Mucosa of gallbladder (tissue), 1 donor: ENCODE data around the gene DGKK. TPM values are rescaled to one million over a fixed set of nuclear protein-coding genes. Genes with fewer than 3 reads are reported as not detected.
"Not testable (repeated sequence)": the region's sequence is repeated elsewhere in the genome, so short reads cannot be mapped to it uniquely, and the experiment has no call there.

Source experiments
- DNase-seq: peaks from one replicate; pipeline ENCODE4 v3.0.0-alpha.2; 2020; ENCODE audit warnings: low spot score
- total RNA-seq: library from RNA; stranded (reverse); gene quantifications from one replicate; pipeline ENCODE4 v1.2.1, GENCODE V29; 2021
- donor health status: DM: no; HTN: no; CAD: no.

DGKK gene
- total RNA-seq, 1 donor from 2014 or later, result not detected

DNA sequence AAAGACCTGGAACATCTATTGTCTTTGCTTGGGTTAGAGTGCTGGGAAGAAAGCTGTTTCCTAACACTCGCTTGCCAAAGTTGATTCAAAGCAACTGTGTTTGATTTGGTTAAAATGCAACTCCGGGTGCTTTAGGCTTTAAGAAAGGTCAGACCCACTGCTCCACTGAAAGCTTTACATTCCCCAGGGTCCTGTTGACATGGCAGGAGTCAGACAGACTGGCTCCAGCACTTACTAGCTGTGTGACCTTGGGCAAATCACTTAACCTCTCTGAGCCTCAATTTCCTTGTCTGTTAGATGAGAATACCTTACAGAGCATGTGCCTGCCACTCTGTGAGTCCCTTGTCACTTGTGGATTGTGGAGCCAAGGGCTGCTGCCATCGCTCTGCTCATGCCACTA lies 39.0 kb downstream of the DGKK start:
- no peak for DNase-seq

DNA sequence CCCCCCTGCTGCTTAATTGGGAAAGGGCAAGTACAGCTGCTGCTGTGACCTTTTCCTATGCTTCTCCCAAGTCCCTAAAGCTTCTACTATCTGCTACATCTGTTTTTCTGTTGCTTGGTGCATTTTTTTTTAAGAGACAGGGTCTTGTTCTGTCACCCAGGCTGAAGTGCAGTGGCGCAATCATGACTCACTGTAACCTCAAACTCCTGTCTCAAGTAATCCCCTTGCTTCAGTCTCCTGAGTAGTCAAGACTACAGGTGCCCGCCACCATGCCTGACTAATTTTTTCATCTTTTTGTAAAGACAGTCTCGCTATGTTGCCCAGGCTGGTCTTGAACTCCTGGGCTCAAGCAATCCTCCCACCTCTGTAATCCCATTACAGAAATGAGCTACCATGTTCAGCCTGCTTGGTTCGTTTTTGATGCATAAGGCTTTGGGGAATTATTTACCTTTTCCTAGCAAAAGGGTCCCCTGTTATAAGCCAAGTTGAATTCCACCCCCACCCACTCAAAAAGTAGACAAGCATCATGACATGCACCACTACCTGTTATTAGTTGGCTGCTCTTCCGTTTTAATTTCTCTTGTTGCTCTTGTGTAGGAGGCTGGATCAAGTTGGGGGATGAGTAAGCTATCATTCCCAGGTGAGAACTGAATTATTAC lies 39.6 kb downstream of the DGKK start:
- no peak for DNase-seq

DNA sequence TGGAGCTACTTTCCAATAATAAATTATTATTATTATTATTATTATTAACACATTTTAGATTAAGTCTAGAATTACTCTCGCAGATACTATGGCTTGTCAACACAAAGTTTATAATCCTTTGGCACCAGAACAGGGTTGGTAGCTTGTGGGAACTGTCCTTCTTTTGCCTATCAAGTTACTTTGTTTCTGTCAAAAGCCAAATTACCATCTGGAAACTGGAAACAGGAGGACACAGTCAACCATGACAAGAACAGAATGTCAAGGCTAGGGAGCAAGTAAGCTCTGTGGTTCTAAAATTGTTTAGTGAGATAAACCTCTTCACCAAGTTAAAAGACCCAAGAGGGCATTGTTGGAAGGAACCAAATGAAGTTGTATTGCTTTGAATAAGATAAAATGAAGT lies 42.5 kb downstream of the DGKK start:
- DNase-seq, result no peak

DNA sequence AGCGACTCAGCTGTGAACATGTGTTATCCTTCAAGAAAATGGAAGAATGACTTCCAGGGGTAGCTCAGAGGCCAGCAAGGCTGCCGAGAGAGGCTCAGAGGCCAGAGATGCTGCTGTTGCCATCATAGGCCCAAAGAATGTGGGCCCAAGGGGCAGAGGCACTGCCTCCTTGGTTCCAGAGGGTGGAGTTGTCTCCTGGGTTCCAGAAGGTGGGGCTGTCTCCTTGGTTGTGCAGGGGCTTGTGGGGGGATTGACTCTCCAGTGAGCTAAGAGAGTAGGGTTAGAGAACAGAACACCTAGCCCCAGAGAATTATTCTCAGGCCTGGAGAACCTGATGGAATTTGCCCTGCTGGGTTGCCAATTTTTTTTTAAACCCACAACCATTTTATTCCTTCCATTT lies 62.6 kb downstream of the DGKK start:
- no peak for DNase-seq

DNA sequence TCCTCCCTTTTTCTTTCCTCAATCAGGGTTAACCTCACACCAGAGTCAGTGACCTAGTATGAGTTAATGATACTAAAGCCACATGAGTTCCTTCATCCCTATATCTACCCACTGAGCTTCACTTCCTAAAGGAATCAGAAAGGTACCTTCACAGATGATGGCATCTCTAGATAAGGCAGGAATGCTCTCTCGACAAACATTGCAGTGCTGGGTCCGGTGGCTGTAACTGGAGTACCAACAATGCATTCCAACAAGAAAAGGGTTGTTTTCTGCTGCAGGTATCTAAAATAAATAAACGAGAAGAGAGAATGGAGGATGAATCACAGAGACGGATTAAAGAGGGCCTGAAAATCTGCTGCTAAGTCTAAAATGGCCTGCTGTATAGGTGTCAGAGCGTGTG lies 66.7 kb downstream of the DGKK start:
- no peak for DNase-seq

DNA sequence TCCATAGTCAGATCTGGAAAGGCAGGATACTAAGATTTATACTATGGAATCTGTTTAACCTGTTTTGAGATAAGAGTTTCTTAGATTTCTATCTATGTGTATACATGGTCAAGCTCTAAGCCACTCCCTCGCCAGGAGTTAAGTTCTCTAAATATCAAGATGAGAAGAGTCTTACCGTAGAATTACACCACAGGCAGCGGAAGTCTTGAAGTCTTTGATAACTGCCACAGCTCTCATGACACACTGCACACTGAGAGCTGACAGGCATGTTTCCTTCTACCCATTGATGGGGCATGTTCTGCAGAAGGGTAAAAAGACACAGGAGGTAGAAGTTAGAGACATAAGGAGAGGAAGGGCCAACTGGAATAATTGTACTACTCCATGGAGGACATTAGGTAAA lies 67.7 kb downstream of the DGKK start:
- no peak for DNase-seq

DNA sequence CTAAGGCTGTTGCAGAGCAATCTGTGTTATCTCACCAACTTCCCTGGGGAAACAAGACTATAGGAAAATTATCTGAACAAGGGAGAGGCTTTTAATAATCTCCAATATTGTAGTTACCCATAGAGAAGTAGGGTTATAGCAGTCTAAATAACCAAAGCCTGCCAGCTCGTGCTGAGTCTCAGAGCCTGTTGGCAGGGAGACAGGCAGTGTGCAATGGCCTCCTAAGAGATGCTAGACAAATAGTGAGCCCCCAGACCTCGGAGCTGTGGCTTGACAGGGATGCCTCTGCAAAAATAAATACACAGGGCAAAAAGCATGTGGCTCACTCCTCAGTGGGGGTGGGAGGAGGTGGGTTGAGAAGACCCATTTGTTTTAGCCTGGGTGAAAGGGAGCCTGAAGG lies 76.7 kb downstream of the DGKK start:
- DNase-seq, result no peak

DNA sequence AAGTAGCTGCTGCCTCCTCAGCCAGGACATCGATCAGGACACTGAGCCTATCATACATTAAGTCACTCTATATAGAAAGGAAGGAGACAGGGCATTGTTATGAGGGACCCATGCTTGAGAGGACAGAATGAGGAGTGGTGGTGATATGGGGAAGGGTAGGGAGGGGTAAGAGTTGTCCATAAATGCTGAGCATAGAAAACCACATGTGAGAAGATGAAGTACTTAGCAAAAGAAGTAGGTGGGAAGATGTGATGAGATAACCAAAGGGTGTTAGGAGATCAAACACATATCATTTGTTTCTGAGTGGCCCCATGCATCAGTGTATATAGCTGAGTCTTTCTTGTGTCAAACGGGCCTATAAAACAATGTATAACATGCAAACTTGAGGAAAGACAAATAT lies 84.1 kb downstream of the DGKK start:
- DNase-seq, result no peak

DNA sequence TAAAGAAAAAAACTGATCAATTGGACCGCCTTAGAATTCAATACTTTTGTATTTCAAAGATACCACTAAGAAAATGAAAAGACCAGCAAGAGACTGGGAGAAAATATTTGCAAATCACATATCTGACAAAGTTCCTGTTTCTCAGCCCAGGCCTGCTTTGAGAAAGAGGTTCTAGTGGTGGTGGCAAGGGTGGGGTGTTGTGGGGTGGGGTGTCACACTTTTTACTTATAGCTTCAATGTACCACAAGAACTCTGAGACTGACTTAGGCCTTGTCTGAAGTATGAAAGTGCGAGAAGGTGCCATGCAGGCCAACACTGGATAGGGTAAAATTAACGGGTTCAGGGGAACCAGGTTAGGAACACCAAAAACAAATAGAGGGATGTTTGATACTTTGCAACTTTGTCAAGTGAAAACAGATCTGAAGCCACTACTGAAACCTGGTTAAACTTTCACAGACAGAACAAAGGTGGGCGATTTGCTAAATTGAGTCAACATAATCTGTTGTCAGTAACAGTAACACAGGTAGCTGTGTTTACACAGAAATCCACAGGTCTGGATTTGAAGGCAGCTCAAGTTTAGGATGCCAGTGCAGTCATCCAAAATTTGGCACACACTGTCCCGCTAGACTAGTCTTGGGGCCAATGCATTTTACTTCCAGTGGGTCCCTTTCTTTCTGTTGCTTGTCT lies 88.8 kb downstream of the DGKK start:
- DNase-seq, result no peak

DNA sequence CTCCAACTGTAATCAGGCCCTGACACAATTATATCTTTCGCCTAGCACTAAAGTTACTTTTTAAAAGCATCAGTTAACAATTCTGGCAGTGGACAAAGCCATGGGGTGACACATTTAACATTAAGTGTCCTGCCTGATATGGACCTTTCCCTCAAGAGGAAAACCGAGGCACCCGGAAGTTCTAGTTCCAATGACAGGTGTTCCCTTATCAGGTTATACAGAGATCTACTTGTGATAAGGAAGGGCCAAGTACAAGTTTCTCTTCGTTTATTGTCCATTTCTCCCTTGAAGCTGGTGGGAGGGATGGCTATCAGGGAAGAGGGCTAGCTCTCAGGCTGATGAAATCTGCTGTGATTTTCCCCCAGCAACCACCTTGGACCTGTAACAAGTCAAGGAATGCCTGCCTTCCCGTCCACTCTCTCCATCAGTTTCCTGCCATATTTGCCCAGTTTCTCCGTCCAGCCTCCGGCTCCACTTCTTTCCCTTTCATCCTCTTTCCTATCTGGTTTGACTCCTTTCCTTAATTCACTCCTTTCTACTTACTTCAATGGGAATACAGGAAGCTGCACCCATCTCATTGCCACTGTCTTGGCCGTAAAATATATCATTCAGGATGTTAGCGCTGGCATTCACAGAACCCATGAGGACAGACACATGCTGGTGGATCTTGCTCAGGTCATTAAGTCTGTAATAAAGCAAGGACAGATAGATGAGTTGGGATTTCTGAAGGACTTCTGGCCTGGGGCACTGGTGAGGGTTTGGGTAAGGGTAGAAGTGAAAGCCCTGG lies 95.0 kb downstream of the DGKK start:
- DNase-seq, result no peak

DNA sequence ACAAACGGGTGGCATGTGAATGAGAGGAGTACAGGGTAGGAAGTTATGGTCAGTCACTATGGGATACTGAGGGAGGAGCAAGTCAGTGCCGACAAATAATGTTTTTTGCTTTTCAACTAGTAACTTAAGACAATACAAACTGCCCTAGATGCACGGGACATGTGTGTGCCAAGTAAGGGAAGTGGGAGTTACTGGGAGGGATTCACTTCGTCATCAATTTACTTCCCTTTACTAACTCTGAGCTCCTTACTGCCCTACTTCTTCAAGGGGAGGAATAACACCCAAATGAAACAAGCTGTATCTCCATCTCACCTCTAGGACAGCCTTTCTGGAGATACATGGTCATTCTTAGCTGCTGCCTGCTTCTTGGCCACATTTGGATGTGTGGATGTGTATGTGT lies 97.7 kb downstream of the DGKK start:
- DNase-seq, result no peak

DNA sequence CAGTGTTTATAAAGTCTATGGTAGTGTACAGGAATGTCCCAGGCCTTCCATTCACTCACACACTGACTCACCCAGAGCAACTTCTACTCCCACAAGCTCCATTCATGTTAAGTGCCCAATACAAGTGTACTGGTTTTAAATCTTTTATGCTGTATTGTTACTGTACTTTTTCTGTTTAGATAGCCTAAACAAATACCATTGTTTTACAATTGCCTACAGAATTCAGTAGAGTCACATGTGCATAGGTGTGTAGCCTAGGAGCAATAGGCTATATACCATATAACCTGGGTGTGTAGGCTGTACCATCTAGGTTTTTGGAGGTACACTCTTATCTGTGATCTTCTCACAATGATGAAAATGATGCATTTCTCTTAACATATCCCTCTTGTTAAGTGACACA lies 126.7 kb downstream of the DGKK start:
- DNase-seq, result no peak

DNA sequence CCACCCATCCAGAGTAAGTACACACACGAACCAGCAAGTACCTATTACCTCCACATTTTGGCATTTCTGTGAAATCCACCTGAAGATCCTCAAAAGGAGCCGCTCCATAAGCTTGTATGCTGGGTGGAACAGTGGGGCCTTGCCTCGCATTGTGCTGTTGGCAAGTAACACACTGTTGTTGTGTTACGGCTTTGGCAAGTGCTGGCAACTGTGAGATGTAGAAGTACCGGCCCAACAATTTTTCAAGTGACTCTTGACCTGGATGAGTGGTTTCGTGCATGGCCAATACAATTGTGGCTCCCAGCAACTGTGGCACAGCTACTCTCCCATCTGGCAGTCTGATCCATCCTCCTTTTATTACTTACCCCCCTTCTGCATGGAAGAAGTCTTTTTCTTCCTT lies 137.3 kb downstream of the DGKK start:
- no peak for DNase-seq

DNA sequence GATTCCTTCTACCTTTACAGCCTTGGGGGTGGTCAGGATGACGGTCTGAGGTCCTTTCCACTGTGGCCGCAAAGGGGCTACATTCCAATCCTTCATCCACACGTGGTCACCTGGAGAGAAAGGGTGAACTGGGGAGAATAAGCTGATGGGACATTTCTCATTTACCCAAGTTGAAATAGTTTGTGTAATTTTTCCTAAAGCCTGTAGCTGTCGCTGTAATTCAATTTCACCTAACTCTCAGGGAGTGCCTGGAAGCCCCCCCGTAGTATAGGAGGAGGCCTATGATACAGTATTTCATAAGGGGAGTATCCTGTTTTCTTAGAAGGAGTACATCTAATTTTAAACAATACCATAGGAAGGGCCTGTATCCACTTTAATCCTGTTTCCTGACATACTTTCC lies 138.0 kb downstream of the DGKK start:
- not testable (repeated sequence) for DNase-seq

DNA sequence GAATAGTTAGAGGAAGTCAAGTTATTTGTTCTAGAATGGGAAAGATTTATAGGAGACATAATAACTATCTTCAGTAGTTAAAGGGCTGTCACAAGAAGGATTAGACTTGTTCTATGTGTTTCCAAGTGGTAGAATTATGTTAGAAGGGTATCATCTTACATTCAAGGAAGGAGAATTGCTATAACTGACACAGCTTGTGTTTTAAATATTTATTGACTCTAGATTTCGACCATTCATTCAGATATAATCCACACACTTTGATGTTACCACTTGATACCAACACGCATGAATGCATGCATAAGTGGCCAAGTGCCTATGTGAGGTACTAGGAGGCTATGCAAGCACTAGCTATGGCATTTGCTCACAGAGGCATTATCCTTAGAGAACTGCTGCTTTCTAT lies 143.4 kb downstream of the DGKK start:
- DNase-seq, result no peak
